Esophagus mucosa (tissue), 1 donor: ENCODE data around the gene PNMA8B. TPM values are rescaled to one million over a fixed set of nuclear protein-coding genes. Genes with fewer than 3 reads are reported as not detected.

Source experiments
- ATAC-seq: fragments of 200-7000 bp; cut with Tn5 transposase; one replicate; pipeline ENCODE4 v1.9.1; 2020
- total RNA-seq: library from RNA; stranded (reverse); gene quantifications from one replicate; pipeline ENCODE4 v1.2.4, GENCODE V29; 2023
- donor health status: DM: yes; HTN: yes; CAD: no.

PNMA8B gene
- total RNA-seq, 1 donor from 2014 or later = 0.08 TPM

DNA sequence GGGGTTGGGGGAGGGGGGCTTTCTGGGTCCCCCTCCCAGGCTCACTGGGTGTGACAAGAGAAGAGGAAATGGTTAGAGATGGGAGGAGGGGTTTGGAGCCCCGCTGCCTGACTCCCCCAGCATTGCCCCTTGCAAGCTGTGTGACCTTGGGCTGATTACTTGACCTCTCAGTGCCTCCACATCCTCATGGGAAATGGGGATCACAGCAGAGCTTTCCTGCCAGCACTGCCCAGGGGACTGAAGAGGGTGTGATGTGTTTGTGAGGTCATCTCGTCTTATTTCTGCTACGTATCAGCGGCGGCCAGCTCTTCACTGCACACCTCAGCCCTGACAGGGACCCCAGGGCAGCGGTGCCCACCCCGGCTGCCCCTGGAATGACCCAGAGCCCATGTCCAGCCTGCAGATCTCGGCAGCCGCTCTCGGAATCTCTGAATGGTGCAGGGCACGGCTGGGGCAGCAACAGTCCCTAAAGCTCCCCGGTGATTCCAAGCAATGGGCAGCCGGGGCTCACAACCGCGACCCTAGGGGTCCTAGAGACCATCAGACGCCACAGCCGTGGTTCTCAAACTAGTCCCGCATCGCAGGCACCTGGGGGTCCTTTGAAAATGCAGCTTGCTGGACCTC lies 8.4 kb downstream of the PNMA8B start:
- ATAC-seq = no peak

- ATAC-seq = peak; percentile 24
Observed at GRCh38 chr19:46486358-46486757, 9.3 kb downstream of the PNMA8B start.

GRCh38 chr19:46484656-46485055 lies 11.0 kb downstream of the PNMA8B start:
- no peak for ATAC-seq

GRCh38 chr19:46482631-46483030 lies 13.0 kb downstream of the PNMA8B start:
- no peak for ATAC-seq

- ATAC-seq = no peak
Observed at GRCh38 chr19:46481947-46482346, 13.7 kb downstream of the PNMA8B start.

DNA sequence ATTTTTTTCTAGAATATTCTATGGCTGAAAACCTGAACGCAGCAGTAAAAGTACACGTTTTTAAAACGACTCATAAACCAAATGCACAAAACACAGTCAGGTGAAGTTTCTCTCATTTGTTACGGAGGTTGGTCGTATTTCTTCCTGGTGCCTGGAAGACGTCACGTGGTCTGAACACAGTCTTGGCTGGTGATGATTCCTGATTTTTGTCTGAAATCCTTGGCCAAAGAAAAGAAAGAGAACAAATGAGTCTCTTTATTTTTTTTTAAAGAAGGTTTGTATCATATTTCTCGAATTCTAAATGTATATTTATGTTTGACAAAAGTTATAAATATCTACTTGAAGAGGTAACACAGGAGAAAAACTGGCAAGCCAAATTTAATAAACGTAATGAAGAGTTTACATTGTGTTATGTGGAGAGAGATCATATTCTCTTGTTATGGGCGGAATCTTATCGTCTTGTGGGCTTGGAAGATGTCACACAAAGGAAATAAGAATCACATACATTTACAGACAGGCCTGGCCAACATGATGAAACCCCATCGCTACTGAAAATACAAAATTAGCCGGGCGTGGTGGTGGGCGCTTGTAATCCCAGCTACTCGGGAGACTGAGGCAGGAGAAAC lies 14.3 kb downstream of the PNMA8B start:
- ATAC-seq = no peak

DNA sequence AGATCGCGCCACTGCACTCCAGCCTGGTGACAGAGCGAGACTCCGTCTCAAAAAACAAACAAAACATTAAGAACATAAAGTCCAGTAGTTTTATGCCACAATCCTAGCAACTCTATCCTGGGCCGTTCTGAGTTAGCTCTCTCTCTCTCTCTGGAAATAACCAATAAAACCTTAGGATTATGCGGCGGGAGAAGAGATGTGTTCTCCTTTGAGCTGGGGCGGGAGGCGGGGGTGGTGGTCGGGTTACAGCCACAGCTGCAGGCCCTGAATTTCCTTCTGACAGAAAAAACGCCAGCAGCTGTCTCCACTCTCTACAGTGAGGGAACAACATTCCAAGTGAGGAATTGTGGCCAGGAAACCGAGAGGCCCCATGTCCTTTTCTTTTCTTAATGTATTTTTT lies 15.3 kb downstream of the PNMA8B start:
- no peak for ATAC-seq

DNA sequence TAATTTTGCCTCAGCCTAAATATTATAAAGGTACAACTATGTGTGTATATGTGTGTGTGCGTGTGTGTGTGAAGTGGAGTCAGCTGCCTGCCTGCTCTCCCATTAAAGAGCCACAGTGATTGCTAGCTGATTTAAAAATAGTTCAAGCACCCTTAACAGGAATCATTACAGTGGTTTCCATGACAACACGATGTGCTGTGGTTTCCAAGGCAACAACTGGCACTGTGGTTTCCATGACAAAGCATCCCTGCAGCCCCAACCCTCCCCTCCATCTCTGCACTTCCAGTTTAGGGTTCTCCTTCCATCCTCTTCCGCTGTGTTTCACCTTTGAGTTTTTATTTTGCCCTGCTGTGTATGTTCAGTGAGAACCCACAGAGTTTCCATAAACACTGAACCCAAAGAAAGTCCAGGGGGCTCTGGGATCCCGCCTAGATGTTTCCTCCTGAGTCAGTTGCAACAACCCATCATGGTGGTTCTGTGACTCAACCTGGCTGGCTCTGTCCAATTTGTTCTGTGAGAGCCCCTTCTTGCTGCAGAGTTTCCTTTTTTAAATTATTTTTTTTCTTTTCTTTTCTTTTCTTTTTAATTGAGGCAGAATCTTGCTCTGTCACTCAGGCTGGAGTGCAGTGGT lies 17.2 kb downstream of the PNMA8B start:
- ATAC-seq = no peak

- no peak for ATAC-seq
Observed at GRCh38 chr19:46475986-46476385, 19.7 kb downstream of the PNMA8B start.

GRCh38 chr19:46474211-46474610 lies 21.5 kb downstream of the PNMA8B start:
- no peak for ATAC-seq

DNA sequence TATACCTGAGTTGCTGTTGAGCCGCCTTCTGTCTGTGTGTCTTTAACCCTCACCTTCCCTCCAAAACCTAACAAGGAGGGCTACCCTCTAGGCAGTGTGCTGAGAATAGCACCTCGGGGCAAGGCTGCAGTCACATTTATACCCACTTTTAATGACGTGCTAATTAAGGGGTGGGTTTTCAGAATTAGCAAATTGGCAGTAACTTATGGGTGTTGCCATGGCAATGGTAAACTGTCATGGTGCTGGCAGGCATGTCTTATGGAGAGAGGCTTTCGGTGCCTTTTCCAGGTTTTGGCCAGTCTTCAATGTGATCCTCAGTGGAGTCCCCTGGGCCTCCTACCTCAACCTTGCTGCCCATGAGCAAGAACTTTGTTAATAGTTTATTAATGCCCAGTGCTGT lies 23.1 kb downstream of the PNMA8B start:
- ATAC-seq = no peak

- no peak for ATAC-seq
Observed at GRCh38 chr19:46471811-46472543, 23.7 kb downstream of the PNMA8B start.

GRCh38 chr19:46471116-46471733 lies 24.4 kb downstream of the PNMA8B start, which contains the start of gene PNMA8A:
TSS of gene PNMA8A (minus strand) at chr19:46471563. CDS start at chr19:46471035, 528 bp downstream.
- ATAC-seq = peak; percentile 11

DNA sequence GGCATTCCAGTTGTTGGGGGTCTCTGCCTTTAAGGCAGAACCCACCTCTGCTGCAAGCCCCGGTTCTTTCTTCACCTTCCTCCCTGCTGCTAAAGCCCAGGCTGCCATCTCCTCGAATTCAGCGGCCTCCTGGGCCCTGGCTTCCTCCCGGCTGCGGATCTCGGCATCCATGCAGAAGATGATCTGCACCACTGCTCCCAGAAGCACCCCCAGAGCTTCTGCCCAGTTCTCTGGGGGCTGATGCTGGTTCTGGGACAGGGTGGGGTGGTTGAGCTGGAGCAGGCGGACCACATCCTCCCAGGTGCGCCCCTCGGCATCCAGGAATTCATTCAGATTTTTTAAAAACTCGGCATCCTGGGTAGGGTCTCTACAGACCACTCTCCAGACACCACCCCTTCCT lies 25.3 kb downstream of the PNMA8B start:
- no peak for ATAC-seq

DNA sequence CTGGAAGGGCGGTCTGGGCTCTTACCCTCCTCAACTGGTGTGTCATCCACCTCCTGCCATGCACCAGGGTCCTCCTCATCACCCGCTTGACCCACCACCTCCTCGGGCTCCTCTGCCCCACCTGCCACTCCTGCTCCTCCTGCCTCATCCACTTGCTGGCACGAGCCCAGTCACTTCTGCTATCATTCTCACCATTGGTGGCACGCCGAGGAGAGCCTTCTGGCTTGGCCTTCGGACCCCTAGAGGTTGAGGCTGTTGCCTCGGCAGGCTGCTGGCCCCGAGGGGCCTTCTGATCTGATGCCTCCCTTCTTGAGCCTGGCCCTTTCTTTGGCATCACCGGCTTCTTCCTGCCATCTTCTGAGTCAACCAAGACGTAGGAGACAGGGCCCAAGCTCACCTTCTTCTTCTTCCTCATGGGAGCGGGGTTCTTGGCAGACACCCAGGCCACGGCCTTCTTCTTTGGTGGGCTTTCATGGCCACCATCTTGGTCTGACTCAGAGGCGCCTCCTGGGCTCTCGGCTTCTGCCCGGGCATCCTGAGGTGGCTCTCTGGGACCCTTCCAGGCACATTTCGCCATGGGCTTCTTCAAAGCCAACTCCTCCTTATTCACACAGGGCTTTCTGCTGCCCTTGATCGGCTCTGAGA lies 26.0 kb downstream of the PNMA8B start:
- ATAC-seq = no peak

GRCh38 chr19:46466536-46467196 lies 29.0 kb downstream of the PNMA8B start:
- ATAC-seq = no peak

GRCh38 chr19:46463516-46463915 lies 32.2 kb downstream of the PNMA8B start:
- ATAC-seq = no peak

- ATAC-seq = no peak
Observed at GRCh38 chr19:46461537-46461936, 34.1 kb downstream of the PNMA8B start.

DNA sequence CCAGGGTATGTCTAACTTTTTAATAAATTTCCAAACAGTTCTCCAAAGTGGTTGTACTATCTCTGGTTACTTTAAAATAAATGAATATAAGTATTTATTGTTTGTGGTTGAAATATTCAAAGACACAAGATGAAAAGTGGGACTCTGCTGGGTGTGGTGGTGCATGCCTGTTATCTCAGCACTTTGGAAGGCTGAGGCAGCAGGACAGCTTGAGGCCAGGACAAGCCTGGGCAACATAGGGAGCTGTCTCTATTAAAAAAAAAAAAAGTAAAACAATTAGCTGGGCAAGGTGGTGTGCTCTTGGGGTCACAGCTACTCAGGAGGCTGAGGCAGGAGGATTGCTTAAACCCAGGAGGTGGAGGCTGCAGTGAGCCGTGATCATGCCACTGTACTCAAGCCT lies 34.7 kb downstream of the PNMA8B start:
- ATAC-seq = no peak

- ATAC-seq = no peak
Observed at GRCh38 chr19:46460055-46460454, 35.6 kb downstream of the PNMA8B start.

GRCh38 chr19:46456930-46457329 lies 38.7 kb downstream of the PNMA8B start:
- ATAC-seq = no peak

- ATAC-seq = no peak
Observed at GRCh38 chr19:46454244-46454643, 41.4 kb downstream of the PNMA8B start.
